GM18858 (cell line): Measurements from ENCODE around the gene ORMDL1.
A peak's percentile ranks its signal among the peaks of the same experiment; 100 is the strongest.

Experiments
- ATAC-seq: cut with Tn5 transposase; IDR thresholded peaks from one replicate; pipeline ENCODE4 v1.9.1; 2021; ENCODE audit not compliant: unreplicated experiment

Gene ORMDL1, protein sequence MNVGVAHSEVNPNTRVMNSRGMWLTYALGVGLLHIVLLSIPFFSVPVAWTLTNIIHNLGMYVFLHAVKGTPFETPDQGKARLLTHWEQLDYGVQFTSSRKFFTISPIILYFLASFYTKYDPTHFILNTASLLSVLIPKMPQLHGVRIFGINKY

DNA sequence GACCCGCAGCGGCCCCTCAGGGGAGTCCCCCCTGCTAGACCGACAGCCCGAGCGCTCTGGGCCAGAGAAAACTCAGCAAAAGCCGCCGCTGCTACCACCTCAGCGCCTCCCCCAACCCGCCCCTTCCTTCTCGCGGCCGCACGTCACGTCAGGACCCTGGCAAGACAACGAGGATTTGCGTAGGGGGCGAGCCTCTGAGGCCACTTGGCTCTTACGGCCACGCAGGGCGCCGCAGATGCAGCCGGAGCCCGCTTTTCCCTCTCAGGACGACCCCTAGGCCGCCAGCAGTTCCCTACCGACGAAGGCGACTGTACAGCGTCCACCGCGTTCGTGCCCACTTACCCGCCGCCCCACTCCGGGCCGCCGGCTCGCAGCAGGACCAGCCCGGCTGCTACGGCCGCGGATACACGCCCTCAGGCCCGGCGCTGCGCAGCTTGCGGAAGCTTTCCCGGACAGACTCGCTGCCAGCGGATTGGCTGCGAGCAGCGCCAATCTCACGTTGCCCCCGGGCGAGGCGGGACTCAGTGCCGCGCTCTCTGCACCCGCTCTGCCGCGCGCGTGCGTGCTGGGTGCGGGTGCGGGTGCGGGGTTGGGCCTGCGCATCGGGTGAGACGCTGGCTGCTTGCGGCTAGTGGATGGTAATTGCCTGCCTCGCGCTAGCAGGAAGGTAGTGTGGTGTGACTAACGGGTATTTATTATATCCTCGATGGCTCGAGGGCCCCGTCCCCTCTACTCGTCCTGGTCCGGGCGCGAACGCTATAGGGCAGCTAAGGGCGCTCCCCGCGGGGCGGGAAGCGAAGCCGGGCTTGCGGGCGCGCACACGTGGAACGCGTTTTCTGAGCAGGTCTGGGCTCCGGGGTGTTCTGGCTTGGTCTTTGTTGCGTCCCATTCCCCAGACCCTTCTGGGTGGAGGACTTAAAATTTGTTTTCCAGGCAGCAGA is at the start of gene ORMDL1, which contains the start of gene PMS1:
Gene ORMDL1, minus strand, starts transcription at position 413 of the 941 bp plus-strand sequence. CDS start 1,744 bp downstream, outside the sequence.
Gene PMS1, plus strand, starts transcription at position 524 of the 941 bp plus-strand sequence. CDS start 7,360 bp downstream, outside the sequence.
- ATAC-seq: peak; percentile 91

DNA sequence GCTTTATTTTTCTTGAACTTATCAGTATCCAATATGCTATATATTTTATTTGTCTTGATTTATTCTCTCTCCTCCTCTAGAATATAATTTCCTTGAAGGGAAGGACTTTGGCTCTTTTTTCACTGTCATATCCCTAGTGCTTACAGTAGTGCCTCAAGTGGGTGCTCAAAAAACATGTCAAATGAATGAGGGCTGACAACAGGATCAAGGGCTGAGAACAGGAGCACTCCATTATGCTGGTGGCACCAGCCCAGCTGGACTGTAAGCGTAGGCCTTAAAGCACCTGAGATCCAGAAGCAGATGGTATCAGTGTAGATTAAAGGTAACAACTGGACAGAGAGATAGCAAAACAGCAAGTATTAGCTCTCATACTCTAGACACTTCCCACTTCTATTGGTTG is 46.4 kb upstream of the ORMDL1 start:
- no peak for ATAC-seq

DNA sequence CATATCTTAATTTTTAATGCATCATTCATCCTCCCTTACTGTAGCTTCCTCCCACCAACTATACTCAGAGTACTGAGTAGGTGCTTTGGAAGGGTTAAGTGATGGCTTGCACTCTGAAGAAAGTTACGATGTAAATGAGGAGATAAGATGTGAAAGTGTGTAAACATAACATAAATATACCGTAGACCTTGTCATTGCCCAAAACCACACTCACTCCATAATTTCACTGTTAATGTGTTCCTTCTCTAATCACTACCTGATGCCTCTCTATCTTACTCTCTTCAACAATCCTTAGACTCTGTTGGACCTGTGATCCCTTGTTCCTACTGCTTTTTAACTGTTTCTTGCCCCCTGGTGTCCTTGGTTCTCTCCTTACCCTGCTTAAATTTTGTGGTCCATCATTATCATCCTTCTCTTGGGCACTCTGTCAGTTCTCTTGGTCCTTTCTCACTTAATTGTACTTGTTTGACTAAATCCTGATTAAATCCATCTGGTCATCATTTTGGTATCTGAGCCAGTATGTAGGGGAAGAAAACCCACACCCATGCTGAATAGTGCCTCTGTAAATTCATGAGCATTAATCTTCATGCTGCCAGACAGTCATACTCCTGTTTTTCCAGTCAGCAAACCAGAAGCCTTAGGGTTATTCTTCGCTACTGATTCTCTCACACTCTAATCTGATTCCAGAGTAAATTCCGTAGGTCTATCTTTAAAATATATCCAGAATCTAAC is 45.1 kb upstream of the ORMDL1 start:
- ATAC-seq: no peak

DNA sequence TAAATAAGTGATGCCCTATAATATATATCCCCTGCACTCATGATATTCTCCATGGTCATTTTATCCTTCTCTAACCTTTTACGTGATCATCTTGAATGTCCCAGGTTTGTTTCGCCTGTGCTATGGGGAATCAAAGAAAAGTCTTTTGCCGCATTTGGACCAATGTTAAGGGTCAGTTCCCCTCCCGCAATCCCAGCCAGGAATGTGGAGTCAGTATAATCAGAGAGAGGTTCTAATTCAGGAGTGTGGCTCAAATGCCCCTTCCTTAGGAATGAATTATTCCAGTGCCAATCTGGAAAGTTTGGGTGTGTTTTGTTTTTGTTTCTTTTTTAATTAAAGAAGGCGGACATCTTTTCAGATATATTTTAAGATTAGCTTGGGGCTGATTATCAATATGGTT is 41.9 kb upstream of the ORMDL1 start:
- ATAC-seq: no peak

DNA sequence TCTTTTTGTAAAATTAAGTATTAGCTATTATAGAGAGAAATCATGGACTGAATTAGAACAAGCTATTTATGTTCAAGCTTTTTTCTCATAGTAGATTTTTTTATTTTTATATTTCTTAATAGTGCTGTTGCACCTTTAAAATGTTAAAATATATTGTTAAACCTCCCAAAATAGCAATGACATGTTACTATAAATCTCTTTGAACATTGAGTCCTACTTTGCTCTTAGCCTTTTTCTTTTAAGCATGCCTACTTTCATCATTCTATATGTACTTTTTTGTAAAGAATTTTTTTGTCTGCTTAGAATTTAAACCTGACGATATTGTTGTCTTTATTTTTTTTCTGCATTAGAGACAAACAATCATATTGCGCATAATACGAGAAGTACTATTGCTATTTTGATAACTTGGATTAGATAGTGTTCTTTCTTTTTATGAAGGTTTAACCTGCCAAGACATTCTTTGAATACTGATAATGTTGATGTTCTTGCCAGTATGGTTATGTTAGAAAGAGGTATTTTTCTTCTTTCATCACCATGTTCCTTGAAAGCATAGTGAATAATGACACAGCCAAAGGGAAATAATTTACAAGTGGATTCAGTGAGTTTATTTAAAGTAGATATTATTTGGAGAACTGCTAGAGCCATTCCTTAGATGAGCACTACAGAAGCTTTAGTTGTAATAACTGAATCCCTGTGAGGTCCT is 40.7 kb upstream of the ORMDL1 start:
- ATAC-seq: no peak

DNA sequence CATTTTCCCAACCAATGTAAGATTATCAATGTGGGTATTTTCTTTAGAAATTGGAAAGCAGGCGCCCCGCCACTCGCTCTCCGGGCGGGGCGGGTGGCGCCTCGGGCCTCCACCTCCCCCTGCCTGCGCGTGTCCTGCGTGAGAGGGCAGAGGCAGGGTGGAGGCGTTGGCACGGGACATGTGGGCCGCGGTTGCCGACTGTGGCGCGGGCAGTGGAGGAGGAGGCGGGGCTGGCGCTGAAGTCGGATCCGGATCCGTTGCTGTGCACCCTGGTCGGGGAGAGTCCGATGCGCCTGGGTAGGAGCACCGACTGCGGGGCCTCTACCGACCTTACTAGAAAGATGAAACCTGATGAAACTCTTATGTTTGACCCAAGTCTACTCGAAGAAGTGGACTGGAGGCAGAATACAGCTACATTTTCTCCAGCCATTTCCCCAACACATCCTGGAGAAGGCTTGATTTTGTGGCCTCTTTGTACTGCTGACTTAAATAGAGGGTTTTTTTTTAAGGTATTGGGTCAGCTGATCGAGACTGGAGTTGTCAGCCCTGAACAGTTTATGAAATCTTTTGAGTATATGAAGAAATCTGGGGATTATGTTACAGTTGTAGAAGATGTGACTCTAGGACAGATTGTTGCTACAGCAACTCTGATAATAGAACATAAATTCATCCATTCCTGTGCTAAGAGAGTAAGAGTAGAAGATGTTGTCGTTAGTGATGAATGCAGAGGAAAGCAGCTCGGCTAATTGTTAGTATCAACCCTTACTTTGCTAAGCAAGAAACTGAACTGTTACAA is 38.0 kb upstream of the ORMDL1 start:
- no peak for ATAC-seq

DNA sequence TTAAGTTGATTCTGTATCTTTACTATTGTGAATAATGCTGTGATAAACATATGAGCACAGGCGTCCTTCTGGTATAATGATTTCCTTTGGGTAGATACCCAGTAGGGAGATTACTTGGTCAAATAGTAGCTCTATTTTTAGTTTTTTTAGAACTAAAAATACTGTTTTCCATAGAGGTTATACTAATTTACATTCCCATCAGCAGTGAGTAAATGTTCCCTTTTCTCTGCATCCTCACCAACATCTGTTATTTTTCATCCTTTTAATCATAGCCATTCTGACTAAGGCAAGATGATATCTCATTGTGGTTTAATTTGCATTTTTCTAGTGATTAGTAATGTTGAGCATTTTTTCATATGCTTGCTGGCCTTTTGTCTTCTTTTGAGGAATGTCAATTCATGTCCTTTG is 35.2 kb upstream of the ORMDL1 start:
- ATAC-seq: no peak

DNA sequence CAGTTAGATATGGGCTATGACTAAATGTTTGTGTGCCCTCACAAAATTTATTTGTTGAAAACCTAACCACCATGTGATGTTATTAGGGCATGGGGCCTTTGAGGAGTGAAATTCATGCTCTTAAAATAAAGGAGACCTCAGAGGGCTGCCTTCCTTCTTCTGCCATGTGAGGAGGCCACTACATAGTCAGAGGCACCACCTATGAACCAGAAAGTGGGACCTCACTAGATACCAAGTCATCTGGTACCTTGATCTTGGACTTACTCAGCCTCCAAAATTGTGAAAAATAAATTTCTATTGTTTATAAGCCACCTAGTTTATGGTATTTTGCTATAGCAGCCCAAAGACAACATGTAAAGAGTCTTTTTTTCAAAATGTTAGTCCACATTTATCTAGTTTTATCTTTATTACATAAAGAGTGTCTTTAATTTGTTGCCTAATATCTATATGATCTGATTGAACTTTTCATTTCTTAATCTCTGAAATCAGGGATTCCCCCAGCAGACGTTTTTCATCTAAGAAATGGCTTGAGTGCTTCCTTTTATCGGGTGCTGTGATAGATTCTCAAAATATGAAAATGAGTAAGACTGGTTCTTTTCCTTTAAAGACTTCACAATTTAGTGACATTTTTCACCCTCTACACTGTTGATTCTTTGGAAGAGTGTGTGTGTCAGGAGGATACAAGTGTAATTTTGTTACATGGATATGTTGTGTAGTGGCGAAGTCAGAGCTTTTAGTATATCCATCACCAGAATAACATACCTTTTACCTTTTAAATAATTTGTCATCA is 34.3 kb upstream of the ORMDL1 start:
- ATAC-seq: no peak

DNA sequence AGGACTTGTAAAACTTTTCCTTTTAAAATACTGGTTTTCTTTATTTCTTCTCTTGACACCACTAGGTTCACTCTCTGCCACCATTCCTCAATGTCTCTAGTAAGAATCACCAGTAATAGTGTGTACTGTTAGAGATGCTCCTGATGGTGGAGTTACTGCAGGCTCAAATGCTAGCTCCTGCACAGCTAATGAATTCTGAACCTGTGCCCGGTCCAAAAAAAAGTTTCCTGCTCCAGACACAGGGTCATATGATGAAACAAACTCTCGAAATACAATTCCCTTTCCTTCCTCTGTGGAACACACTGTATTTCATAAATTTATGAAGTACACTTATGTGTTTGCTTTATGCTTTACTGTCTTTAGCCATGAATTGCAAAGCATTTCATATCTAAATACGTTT is 19.3 kb upstream of the ORMDL1 start:
- no peak for ATAC-seq

DNA sequence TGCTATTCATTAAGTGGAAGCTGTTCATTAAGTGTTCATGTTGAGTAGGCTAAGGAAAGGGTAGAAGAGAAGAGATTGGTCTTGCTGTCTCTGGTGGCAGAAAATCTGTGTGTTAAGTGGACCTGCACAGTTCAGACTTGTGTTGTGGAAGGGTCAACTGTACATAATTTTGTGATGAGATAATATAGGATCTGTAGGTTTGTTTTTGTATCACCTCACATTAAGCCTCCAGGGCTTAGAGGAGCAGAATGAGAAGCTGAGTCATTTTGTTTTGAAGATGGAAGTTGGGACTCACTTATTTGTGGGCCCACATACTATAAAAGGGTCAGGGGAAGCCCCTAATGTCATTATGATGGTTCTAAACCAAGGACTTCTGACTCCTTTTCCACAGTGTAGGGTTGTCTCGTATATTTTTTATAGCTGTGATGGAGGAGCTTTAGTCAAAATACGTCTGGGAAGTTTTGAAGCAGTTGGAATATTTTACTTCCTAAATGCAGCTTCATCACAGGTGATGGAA is 18.3 kb upstream of the ORMDL1 start:
- ATAC-seq: no peak

DNA sequence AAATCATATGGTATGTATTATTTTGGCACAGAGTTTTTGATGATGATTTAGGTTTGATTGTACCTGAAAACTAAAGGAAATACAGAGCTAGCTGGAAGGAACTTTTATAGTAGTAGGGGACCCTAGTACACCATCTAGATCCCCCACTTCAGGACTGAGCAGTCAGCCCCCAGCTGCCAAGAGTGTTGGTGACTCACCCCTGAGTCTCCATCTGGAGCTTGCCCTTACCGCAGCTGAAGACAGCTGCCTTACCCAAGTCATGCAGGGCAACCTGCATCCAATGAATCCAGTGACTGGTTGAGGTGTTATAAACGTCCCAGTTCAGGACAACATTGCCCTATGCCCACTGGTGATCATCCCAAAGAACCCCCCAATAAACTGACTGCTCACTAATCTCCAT is 15.4 kb upstream of the ORMDL1 start:
- ATAC-seq: no peak

DNA sequence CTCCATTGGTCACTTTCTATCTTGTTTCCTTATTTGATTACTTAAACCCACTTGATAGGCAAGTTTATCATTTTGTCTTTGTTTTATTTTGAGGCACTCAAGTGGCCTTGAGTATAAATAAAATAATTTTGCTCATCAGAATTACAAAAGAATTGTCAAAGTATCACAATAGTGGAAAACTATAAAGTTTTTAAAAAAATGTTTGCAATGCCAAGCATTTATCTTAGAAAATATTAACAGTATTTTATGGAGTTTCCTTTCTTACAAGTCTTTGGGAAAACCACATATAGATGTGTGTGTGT is 14.8 kb upstream of the ORMDL1 start:
- ATAC-seq: no peak

DNA sequence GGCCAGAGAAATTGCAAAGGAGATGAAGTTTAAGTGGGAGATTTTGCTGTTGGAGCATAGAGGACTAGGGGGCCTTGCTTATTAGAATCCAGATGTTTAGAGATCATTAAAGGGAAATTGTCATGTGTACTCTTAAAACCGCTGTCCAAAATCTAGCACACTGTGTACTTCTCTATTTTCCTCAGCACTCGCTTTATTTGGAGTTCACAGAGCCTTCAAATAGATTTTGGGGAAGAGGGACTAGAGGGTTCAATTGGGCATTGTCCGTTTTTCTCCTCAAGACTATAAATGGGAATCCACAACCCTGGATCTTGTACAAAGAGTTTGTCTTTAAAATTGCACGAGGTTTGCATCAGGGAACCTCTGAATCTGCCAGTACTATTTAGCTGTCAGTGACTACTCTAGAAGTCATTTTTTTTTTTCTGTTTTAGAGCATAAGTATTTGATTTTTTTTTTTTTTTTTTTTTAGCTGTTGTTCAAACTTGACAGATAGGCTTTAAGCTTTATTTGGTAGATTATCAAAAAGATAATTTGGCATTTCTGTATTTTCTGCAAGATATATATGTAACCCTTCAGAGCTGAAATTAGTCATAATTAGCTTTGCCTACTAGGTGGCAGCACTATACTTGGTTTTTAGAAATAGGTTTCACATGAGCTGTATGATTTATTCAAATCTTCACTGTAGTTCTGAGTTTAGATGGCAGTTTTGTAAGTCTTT is 14.3 kb upstream of the ORMDL1 start:
- ATAC-seq: peak; percentile 84

DNA sequence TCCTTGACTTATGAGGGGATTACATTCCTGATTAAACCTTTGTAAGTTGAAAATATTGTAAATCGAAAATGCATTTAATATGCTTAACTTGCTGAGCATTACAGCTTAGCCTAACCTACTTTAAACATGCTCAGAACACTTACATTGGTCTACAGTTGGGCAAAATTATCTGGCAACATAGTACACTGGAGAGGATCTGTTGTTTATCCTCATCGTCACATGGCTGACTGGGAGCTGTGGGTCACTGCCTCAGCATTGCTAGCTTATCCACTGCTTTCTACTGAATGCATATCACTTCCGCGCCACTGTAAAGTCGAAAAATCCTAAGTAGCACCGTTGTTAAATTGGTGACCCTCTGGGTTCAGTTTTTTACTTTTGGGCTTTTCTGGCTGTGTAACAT is 13.8 kb upstream of the ORMDL1 start:
- ATAC-seq: no peak

DNA sequence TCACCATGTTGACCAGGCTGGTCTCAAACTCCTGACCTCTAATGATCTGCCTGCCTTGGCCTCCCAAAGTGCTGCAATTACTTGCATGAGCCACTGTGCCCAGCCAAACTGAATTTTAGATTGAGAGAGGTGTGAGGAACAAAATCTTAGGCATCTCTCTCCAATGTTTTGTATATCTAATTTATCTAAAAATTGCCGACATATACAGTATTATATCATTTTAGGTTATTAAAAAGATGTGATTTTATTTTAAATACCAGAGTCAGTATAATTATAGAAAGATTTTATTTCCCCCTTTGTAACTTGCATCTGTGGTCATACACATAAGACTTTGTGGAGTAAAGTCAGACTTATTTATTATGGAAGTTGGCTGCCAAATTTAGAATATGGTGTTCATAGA is 10.2 kb upstream of the ORMDL1 start:
- no peak for ATAC-seq

DNA sequence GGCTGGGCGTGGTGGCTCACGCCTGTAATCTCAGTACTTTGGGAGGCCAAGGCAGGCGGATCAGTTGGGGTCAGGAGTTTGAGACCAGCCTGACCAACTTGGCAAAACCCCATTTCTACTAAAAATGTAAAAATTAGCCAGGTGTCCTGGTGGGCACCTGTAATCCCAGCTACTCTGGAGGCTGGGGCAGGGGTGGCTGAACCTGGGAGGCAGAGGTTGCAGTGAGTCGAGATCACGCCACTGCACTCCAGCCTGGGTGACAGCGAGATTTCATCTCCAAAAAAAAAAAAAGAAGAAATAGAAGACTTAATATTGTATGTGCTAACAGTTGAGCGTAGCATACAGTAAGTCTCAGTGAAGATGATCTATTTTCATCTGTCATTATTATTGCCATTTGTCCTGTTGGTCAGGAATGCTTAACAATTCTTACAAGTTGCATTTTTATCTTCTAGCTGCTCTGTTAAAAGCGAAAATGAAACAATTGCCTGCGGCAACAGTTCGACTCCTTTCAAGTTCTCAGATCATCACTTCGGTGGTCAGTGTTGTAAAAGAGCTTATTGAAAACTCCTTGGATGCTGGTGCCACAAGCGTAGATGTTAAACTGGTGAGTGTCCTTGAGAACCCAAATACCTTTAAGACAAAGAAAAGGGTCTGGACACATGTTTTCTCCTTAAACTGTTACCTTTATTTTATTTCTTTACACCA is 7.4 kb upstream of the ORMDL1 start:
- ATAC-seq: no peak

DNA sequence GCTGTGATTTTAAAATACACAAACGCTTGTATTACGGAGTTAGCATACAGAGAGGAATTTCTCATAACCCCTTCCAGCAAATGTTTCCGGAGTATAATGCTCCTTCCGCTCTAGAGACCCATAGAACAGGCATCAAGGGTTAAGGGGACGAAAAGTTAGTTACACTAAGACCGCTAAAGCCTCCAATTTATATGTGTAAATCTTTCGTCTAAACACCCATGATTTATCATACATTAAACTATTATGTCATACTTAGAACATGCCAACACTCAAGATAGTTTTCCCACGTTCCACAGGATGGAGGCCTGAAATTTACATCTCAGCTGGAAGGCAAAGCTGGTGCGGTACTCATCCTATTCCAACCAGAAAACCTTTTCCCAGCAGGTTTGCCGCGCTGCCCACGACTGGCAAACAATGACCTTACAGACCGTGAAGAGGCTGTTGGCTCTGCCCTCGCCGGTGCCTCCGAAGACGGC is 650 bp downstream of the ORMDL1 start:
- peak; percentile 13 for ATAC-seq

DNA sequence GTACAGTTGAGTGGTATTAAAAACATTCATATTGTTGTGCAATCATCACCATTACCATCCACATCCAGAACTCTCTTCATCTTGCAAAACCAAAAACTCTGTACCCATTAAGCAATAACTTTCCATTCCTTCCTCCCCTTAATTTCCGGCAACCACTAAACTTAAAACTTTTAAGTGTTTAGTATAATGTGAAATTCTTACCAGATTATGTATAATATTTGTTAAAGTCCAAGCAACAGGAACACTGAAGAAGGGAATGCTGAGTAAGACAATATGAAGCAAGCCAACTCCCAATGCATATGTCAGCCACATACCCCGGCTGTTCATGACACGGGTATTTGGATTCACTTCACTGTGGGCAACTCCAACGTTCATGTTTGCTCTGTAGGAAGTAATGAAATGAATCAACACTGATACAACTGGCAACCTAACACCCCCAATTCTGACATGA is 1.9 kb downstream of the ORMDL1 start:
- no peak for ATAC-seq
